ENCODE measurements around the gene NEDD4L. TPM values are rescaled to one million over a fixed set of nuclear protein-coding genes. Genes with fewer than 3 reads are reported as not detected.
A peak's percentile ranks its signal among the peaks of the same experiment; 100 is the strongest.

Gene NEDD4L
- total and polyA plus RNA-seq, 4 donors, result 10.2 to 20.3 (median 13.2) TPM

- TF ChIP-seq HNF4G (IDR thresholded peaks at IDR 0.05), result peak; percentile 93
- peak; percentile 99 for TF ChIP-seq FOXA1 (IDR thresholded peaks at IDR 0.05)
- peak; percentile 100 for TF ChIP-seq FOXA2 (IDR thresholded peaks at IDR 0.05)
Observed at GRCh38 chr18:58413667-58414628, 369.9 kb downstream of the NEDD4L start (continued).

- Histone ChIP-seq H3K36me3 (ENCODE audit: control insufficient read depth in 4 of 4, insufficient read depth in 3 of 4, low read depth in 1 of 4, low read length in 3 of 4) (no peaks in the 10 kb centered on the region), H3K27me3 (ENCODE audit: control insufficient read depth in 4 of 4, insufficient read depth in 4 of 4, low read length in 3 of 4) (no peaks in the 10 kb centered on the region), H3K9ac (ENCODE audit: low read depth in 1 of 2, low read length in 2 of 2) (peak overlapping the region; percentile 66 to 93), H3K9me3 (ENCODE audit: control insufficient read depth in 4 of 4, low read length in 3 of 4) (peaks cover 0 to 3% (median 0%) of the 10 kb centered on the region in 4 donors), H3K4me3 (ENCODE audit: low read depth in 1 of 3, low read length in 3 of 3) (peak overlapping the region; percentile 18 to 29 (median 19)), H3K27ac (ENCODE audit: low read depth in 1 of 2, low read length in 2 of 2) (peak overlapping the region; percentile 88 to 93), H3K4me1 (ENCODE audit: control insufficient read depth in 4 of 4, insufficient read depth in 4 of 4, low read length in 3 of 4) (peaks cover 7 to 71% (median 40%) of the 10 kb centered on the region in 4 donors)
- DNase-seq (ENCODE audit: low spot score), result no peak
- TF ChIP-seq MAX (IDR thresholded peaks at IDR 0.05) (no peak), HNF4A (conservative IDR thresholded peaks at IDR 0.05) (peak in 1 of 2 donors; percentile 1), ZBTB33 (IDR thresholded peaks at IDR 0.05) (no peak), YY1 (IDR thresholded peaks at IDR 0.05) (no peak)
- 48% methylated on average over 7 of the region's 7 CpGs for WGBS
Observed at GRCh38 chr18:58416014-58416703, 372.1 kb downstream of the NEDD4L start.

- peaks cover 0 to 3% (median 0%) of the 10 kb centered on the region in 4 donors for H3K9me3 ChIP-seq (ENCODE audit: control insufficient read depth in 4 of 4, low read length in 3 of 4)
- no peaks in the 10 kb centered on the region for H3K27me3 ChIP-seq (ENCODE audit: control insufficient read depth in 4 of 4, insufficient read depth in 4 of 4, low read length in 3 of 4)
- no peaks in the 10 kb centered on the region for H3K36me3 ChIP-seq (ENCODE audit: control insufficient read depth in 4 of 4, insufficient read depth in 3 of 4, low read depth in 1 of 4, low read length in 3 of 4)
- H3K4me3 ChIP-seq (ENCODE audit: low read depth in 1 of 3, low read length in 3 of 3), result peak overlapping the region; percentile 19 to 35 (median 29)
- H3K4me1 ChIP-seq (ENCODE audit: control insufficient read depth in 4 of 4, insufficient read depth in 4 of 4, low read length in 3 of 4), result peaks cover 4 to 63% (median 33%) of the 10 kb centered on the region in 4 donors
- DNase-seq (ENCODE audit: low spot score), result no peak
- H3K9ac ChIP-seq (ENCODE audit: low read depth in 1 of 2, low read length in 2 of 2), result peak overlapping the region; percentile 66 to 93
- H3K27ac ChIP-seq (ENCODE audit: low read depth in 1 of 2, low read length in 2 of 2), result peak overlapping the region; percentile 88 to 93
- WGBS, result 34% methylated on average over 16 of the region's 16 CpGs
- TF ChIP-seq SP1 (IDR thresholded peaks at IDR 0.05) (peak; percentile 65), TAF1 (conservative IDR thresholded peaks at IDR 0.05) (peak; percentile 77), FOXA2 (IDR thresholded peaks at IDR 0.05) (no peak), HNF4A (conservative IDR thresholded peaks at IDR 0.05) (no peak), REST (IDR thresholded peaks at IDR 0.05) (no peak), HNF4G (IDR thresholded peaks at IDR 0.05) (no peak), JUND (IDR thresholded peaks at IDR 0.05) (peak in 1 of 2 donors; percentile 23), ATF3 (IDR thresholded peaks at IDR 0.05) (no peak), GABPA (IDR thresholded peaks at IDR 0.05 in 1 of 2, conservative IDR thresholded peaks at IDR 0.05 in 1 of 2) (no peak), ZBTB33 (IDR thresholded peaks at IDR 0.05) (no peak), RXRA (IDR thresholded peaks at IDR 0.05) (peak; percentile 51 to 57), MAX (IDR thresholded peaks at IDR 0.05) (no peak), RAD21 (IDR thresholded peaks at IDR 0.05) (peak; percentile 38 to 42), YY1 (IDR thresholded peaks at IDR 0.05) (no peak), EGR1 (IDR thresholded peaks at IDR 0.05; ENCODE audit: low read depth in 2 of 2) (no peak), FOXA1 (IDR thresholded peaks at IDR 0.05) (no peak)
Observed at GRCh38 chr18:58416704-58417683, 373.0 kb downstream of the NEDD4L start.

All from liver (tissue), 9 donors.